Mesothelial cell of epicardium (in vitro differentiated cells): ENCODE results near the gene PNP. TPM values are rescaled to one million over a fixed set of nuclear protein-coding genes. Genes with fewer than 3 reads are reported as not detected.

Source experiments
- DNase-seq, 2 experiments: peaks; one replicate each; pipeline ENCODE4 v3.0.0; 2021; ENCODE audit warnings: low spot score in 2 of 2; ENCODE audit not compliant: unreplicated experiment in 2 of 2
- H3K27ac Mint-ChIP-seq: 2 replicates; pipeline ENCODE4 v1.8.0; 2021; ENCODE audit warnings: mixed read lengths
- H3K27me3 Mint-ChIP-seq: 2 replicates; pipeline ENCODE4 v1.8.0; 2021; ENCODE audit warnings: low read depth, mixed read lengths
- H3K36me3 Mint-ChIP-seq: 2 replicates; pipeline ENCODE4 v1.8.0; 2021; ENCODE audit warnings: mixed read lengths
- H3K4me1 Mint-ChIP-seq: 2 replicates; pipeline ENCODE4 v1.8.0; 2021; ENCODE audit warnings: mixed read lengths
- H3K4me3 Mint-ChIP-seq: 2 replicates; pipeline ENCODE4 v1.8.0; 2021; ENCODE audit warnings: mild to moderate bottlenecking, moderate library complexity, mixed read lengths
- H3K9me3 Mint-ChIP-seq: 2 replicates; pipeline ENCODE4 v1.8.0; 2021; ENCODE audit warnings: mixed read lengths
- CTCF ChIP-seq: fragments of 200-600 bp; sonication (generic); IDR thresholded peaks from one replicate; pipeline ENCODE4 v1.5.0; 2021; ENCODE audit warnings: antibody characterized with exemption; ENCODE audit not compliant: unreplicated experiment
- total RNA-seq: library from RNA; stranded (reverse); gene quantifications from 3 replicates; pipeline ENCODE4 v1.2.1, GENCODE V29; 2021

The PNP gene
- total RNA-seq, 1 donor from 2014 or later = 10.3 TPM

GRCh38 chr14:20427231-20428009 is 41.8 kb upstream of the PNP start:
- H3K27me3 Mint-ChIP-seq = no peaks in the 10 kb centered on the region
- H3K27ac Mint-ChIP-seq = no peak overlapping the region
- no peak overlapping the region for H3K4me3 Mint-ChIP-seq
- H3K9me3 Mint-ChIP-seq = no peaks in the 10 kb centered on the region
- no peaks in the 10 kb centered on the region for H3K36me3 Mint-ChIP-seq
- DNase-seq = no peak
- no peaks in the 10 kb centered on the region for H3K4me1 Mint-ChIP-seq
- no peak for TF ChIP-seq CTCF

- Mint-ChIP-seq H3K27me3 (no peaks in the 10 kb centered on the region), H3K4me3 (no peak overlapping the region), H3K4me1 (no peaks in the 10 kb centered on the region), H3K9me3 (no peaks in the 10 kb centered on the region), H3K36me3 (no peaks in the 10 kb centered on the region), H3K27ac (no peak overlapping the region)
- TF ChIP-seq CTCF = no peak
- no peak for DNase-seq
These were observed 41.2 kb upstream of the PNP start for GRCh38 chr14:20428010-20428365.

- no peaks in the 10 kb centered on the region for H3K36me3 Mint-ChIP-seq
- H3K27me3 Mint-ChIP-seq = peaks cover 2% of the 10 kb centered on the region
- TF ChIP-seq CTCF = no peak
- no peak overlapping the region for H3K27ac Mint-ChIP-seq
- no peak overlapping the region for H3K4me3 Mint-ChIP-seq
- H3K9me3 Mint-ChIP-seq = no peaks in the 10 kb centered on the region
- no peaks in the 10 kb centered on the region for H3K4me1 Mint-ChIP-seq
- DNase-seq = no peak
These were observed 40.4 kb upstream of the PNP start for GRCh38 chr14:20428802-20429201.

- no peaks in the 10 kb centered on the region for H3K4me1 Mint-ChIP-seq
- no peak overlapping the region for H3K27ac Mint-ChIP-seq
- no peaks in the 10 kb centered on the region for H3K36me3 Mint-ChIP-seq
- H3K4me3 Mint-ChIP-seq = no peak overlapping the region
- no peaks in the 10 kb centered on the region for H3K9me3 Mint-ChIP-seq
- peaks cover 5% of the 10 kb centered on the region for H3K27me3 Mint-ChIP-seq
- DNase-seq = no peak
- TF ChIP-seq CTCF = no peak
These were observed 39.2 kb upstream of the PNP start for GRCh38 chr14:20429801-20430669.

GRCh38 chr14:20434701-20435581 is 34.3 kb upstream of the PNP start:
- no peak for DNase-seq
- no peak overlapping the region for H3K27ac Mint-ChIP-seq
- H3K9me3 Mint-ChIP-seq = no peaks in the 10 kb centered on the region

More at GRCh38 chr14:20434701-20435581, 34.3 kb upstream of the PNP start:
- H3K27me3 Mint-ChIP-seq = peaks cover 39% of the 10 kb centered on the region
- no peaks in the 10 kb centered on the region for H3K4me1 Mint-ChIP-seq
- no peaks in the 10 kb centered on the region for H3K36me3 Mint-ChIP-seq
- peak overlapping the region; percentile 37 for H3K4me3 Mint-ChIP-seq
- TF ChIP-seq CTCF = no peak
